Endothelial cell (in vitro differentiated cells): ENCODE measurements around the gene DZIP1. TPM values are rescaled to one million over a fixed set of nuclear protein-coding genes. Genes with fewer than 3 reads are reported as not detected.

Experiments used
- DNase-seq: peaks from one replicate; pipeline ENCODE4 v3.0.0; 2021; ENCODE audit warnings: low spot score
- H3K27ac Mint-ChIP-seq: one replicate; pipeline ENCODE4 v1.8.0; 2021; ENCODE audit warnings: mixed read lengths, inconsistent platforms; ENCODE audit not compliant: unreplicated experiment
- H3K27me3 Mint-ChIP-seq: one replicate; pipeline ENCODE4 v1.8.0; 2021; ENCODE audit warnings: mild to moderate bottlenecking, moderate library complexity, mixed read lengths, inconsistent platforms; ENCODE audit not compliant: unreplicated experiment
- H3K36me3 Mint-ChIP-seq: one replicate; pipeline ENCODE4 v1.8.0; 2021; ENCODE audit warnings: mild to moderate bottlenecking, low read depth, mixed read lengths, inconsistent platforms; ENCODE audit not compliant: unreplicated experiment
- H3K4me1 Mint-ChIP-seq: one replicate; pipeline ENCODE4 v1.8.0; 2021; ENCODE audit warnings: mild to moderate bottlenecking, mixed read lengths, inconsistent platforms; ENCODE audit not compliant: unreplicated experiment
- H3K4me3 Mint-ChIP-seq: one replicate; pipeline ENCODE4 v1.8.0; 2021; ENCODE audit warnings: mild to moderate bottlenecking, mixed read lengths, inconsistent platforms; ENCODE audit not compliant: unreplicated experiment
- H3K9me3 Mint-ChIP-seq: one replicate; pipeline ENCODE4 v1.8.0; 2021; ENCODE audit warnings: mixed read lengths, inconsistent platforms; ENCODE audit not compliant: unreplicated experiment
- CTCF ChIP-seq: fragments of 200-600 bp; sonication (generic); IDR thresholded peaks from one replicate; pipeline ENCODE4 v1.5.0; 2021; ENCODE audit warnings: antibody characterized with exemption; ENCODE audit not compliant: unreplicated experiment
- total RNA-seq: library from RNA; stranded (reverse); fragmentation: NEBNext Ultra II Directional; extraction: Animal tissue kit (Norgen Biotek cat#: 25700); gene quantifications from one replicate; pipeline ENCODE4 v1.2.1, GENCODE V29; 2021; ENCODE audit not compliant: unreplicated experiment

Gene DZIP1
- total RNA-seq, 1 donor from 2014 or later: 39.7 TPM

GRCh38 chr13:95656386-95657015, 12.0 kb upstream of the DZIP1 start:
- Mint-ChIP-seq H3K9me3 (no peaks in the 10 kb centered on the region), H3K4me1 (peaks cover 5% of the 10 kb centered on the region), H3K27me3 (no peaks in the 10 kb centered on the region), H3K27ac (no peak overlapping the region), H3K36me3 (no peaks in the 10 kb centered on the region), H3K4me3 (no peak overlapping the region)
- no peak for TF ChIP-seq CTCF
- DNase-seq: no peak

- Mint-ChIP-seq H3K4me3 (no peak overlapping the region), H3K4me1 (peaks cover 5% of the 10 kb centered on the region), H3K27ac (no peak overlapping the region), H3K27me3 (no peaks in the 10 kb centered on the region), H3K36me3 (no peaks in the 10 kb centered on the region), H3K9me3 (no peaks in the 10 kb centered on the region)
- DNase-seq: no peak
- TF ChIP-seq CTCF: no peak
These were observed 8.3 kb upstream of the DZIP1 start for GRCh38 chr13:95652821-95653220.

- no peaks in the 10 kb centered on the region for H3K9me3 Mint-ChIP-seq
- no peak overlapping the region for H3K27ac Mint-ChIP-seq
- no peak for DNase-seq
- no peak overlapping the region for H3K4me3 Mint-ChIP-seq
- TF ChIP-seq CTCF: no peak
- peaks cover 5% of the 10 kb centered on the region for H3K4me1 Mint-ChIP-seq
- no peaks in the 10 kb centered on the region for H3K27me3 Mint-ChIP-seq
- H3K36me3 Mint-ChIP-seq: no peaks in the 10 kb centered on the region
These were observed 7.8 kb upstream of the DZIP1 start for GRCh38 chr13:95652244-95652764.

GRCh38 chr13:95650696-95651095, 6.2 kb upstream of the DZIP1 start:
- Mint-ChIP-seq H3K4me3 (no peak overlapping the region), H3K27ac (no peak overlapping the region), H3K9me3 (no peaks in the 10 kb centered on the region), H3K36me3 (no peaks in the 10 kb centered on the region), H3K27me3 (no peaks in the 10 kb centered on the region), H3K4me1 (peaks cover 5% of the 10 kb centered on the region)
- DNase-seq: no peak
- TF ChIP-seq CTCF: no peak

GRCh38 chr13:95647321-95647720, 2.8 kb upstream of the DZIP1 start:
- H3K36me3 Mint-ChIP-seq: peaks cover 3% of the 10 kb centered on the region
- H3K4me3 Mint-ChIP-seq: no peak overlapping the region
- H3K27ac Mint-ChIP-seq: no peak overlapping the region
- H3K27me3 Mint-ChIP-seq: peaks cover 8% of the 10 kb centered on the region
- H3K9me3 Mint-ChIP-seq: no peaks in the 10 kb centered on the region
- no peak for DNase-seq
- peaks cover 13% of the 10 kb centered on the region for H3K4me1 Mint-ChIP-seq
- TF ChIP-seq CTCF: no peak
